ENCODE results near the gene HOXA4.

DNA sequence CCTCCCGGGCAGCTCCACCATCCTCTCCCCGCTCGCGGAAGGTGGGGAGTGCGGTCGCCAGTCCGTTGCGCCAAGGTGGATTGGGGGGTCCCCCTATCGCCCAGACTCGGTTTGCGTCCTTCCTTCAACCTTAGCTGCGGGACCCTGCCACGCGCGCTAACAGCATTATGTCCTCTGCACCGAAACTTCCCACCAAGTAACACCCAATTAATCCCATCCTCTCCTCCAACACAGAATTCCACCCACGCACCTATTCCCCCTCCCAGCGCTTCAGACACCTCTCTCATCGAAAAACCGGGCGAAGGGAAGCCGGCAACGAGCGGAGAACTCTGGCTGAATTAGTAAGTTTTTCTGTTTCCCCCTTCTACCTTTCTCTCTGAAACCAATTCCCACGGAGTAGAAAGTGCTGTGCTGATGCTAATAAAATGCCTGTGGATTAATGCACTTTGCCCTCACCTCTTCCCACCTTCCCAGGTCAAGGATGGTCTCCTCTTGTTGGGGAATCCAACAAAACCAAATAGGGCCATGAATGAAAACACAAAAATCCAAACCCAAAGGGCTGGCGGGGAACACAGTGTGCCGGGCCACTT, 20.9 kb upstream of the HOXA4 start:
- TF ChIP-seq, protein P1, sequence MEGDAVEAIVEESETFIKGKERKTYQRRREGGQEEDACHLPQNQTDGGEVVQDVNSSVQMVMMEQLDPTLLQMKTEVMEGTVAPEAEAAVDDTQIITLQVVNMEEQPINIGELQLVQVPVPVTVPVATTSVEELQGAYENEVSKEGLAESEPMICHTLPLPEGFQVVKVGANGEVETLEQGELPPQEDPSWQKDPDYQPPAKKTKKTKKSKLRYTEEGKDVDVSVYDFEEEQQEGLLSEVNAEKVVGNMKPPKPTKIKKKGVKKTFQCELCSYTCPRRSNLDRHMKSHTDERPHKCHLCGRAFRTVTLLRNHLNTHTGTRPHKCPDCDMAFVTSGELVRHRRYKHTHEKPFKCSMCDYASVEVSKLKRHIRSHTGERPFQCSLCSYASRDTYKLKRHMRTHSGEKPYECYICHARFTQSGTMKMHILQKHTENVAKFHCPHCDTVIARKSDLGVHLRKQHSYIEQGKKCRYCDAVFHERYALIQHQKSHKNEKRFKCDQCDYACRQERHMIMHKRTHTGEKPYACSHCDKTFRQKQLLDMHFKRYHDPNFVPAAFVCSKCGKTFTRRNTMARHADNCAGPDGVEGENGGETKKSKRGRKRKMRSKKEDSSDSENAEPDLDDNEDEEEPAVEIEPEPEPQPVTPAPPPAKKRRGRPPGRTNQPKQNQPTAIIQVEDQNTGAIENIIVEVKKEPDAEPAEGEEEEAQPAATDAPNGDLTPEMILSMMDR (IDR thresholded peaks at IDR 0.05; ENCODE audit: low read length): no peak
- TF ChIP-seq EZH2 (optimal IDR thresholded peaks at IDR 0.05; ENCODE audit: low read depth, low read length): no peak
